ENCODE results near the gene TBL1XR1.
"Not testable (repeated sequence)": the region's sequence is repeated elsewhere in the genome, so short reads cannot be mapped to it uniquely, and the experiment has no call there.

The TBL1XR1 gene

DNA sequence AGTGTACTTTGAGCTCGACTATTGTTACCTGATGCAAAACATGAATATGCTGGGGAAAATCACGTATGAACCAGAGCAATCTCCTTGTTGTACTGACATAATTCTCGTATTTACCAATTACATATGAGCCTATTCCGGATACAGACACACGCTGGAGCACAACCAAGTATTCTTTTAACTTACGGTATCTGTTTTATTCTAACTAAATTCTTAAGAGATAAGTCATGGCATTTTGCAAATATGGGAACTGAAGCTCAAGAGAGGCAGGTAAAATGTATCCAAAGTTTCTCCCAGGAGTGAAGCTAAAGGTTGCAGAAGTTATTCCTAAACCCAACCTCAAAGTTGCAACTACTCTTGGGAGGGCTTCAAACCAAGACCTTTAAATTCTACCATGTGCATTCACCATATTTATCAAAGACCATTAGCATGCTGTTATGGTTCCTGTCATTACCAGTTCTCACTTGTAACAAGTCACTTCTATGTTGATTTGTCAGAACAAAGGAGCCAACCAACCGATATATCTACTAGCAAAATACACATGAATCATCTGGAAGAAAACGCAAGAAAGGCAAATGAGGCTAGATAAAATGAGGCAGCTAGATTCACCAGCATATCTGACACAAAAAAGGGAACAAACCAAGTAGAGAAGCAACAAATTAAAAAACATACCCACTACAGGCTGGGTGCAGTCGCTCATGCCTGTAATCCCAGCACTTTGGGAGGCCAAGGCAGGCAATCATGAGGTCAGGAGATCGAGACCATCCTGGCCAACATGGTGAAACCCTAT, 17.8 kb downstream of the TBL1XR1 start:
- FAIRE-seq = no peak

DNA sequence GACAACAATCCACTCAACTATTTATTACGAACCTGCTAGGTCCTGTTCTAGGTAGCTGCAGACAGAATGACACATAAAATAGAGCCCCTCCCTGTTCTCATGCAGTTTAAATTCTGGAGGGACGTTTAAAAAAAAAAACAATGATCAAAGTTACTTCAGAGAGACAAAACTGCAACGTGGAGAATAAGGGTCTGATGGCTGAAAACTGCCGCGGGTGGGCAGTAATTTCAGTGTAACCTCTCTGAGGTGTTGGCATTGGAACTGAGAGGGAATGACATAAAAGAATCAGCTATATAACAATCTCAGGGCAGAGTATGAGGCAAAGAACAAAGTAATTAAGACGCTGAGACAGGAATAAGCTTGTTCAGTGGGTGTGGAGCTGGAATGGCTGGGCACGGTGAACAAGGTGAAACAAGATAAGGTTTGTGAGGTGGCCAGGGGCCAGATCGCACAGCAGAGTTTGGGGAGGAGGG, 19.5 kb downstream of the TBL1XR1 start:
- no peak for FAIRE-seq

DNA sequence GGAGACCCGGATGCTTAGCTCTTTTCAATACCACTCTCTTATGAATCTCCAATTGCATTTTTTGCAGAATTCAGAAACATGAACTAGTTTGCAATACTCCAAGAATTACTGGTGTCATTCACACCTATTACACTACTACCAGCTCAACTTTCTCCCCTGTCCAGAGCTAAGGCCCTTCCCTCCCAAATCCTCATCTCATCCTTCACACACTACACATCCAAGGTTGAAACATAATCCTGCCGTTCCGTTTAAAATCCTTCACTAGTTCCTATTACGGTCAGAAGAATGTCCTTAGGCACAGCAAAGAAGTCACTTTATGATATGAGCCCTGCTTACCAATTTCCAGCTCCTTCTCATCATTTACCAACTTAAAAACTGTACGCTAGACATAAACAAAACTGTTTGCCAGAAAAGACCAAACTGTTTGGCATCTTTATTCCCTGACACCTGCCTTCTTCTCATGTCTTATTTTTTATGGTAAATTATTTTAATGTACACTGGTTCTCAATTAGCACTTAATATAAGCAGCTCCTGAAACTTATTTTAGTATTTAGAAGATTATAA, 22.6 kb downstream of the TBL1XR1 start:
- FAIRE-seq = no peak

DNA sequence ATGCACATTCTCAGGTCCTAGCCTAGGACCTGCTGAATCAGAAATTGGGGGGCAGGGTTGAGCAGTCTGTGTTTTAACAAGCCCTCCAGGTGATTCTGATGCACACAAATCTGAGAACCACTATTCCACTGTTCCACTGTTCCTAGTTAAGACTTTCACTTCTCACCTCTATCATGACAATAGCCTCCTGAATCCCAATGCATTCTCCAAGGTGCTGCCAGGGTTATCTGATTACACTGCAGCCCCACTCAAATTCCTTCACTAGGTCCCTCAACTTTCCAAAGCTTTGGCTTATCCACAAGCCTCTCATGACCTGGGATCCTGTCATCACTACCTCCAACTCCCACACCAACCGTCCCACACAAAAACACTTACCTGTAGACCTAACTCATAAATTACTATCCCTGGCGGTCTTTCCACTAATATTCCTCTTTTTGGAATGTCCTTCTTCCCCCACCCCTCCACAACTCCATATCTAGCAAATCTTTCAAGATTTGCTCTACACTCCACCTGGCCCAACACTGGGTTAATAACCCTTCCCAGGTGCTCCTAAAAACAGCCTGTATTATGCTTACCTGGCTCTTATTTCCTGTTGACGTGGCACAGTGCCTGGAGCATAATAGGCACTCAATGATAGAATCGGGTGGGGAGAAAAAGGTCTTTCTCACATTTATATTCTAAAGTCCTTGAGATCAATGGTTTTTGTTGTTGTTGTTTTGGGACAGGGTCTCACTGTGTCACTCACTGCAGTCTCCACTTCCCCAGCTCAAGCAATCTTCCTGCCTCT, 27.2 kb downstream of the TBL1XR1 start:
- no peak for FAIRE-seq

DNA sequence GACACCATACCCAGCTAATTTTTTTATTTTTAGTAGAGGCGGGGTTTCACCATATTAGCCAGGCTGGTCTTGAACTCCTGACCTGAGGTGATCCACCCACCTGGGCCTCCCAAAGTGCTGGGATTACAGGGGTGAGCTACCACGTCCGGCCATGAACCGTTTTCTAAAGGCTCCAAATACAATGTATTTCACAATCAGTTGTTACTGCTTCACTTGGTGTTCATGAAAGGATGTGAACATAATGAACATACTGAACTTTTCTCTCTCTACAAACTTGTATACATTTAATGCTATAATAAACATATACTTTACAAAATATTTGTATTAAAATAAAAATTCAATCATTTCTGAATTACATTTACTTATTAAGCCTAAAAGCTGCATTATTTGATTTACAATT, 28.9 kb downstream of the TBL1XR1 start:
- no peak for FAIRE-seq

DNA sequence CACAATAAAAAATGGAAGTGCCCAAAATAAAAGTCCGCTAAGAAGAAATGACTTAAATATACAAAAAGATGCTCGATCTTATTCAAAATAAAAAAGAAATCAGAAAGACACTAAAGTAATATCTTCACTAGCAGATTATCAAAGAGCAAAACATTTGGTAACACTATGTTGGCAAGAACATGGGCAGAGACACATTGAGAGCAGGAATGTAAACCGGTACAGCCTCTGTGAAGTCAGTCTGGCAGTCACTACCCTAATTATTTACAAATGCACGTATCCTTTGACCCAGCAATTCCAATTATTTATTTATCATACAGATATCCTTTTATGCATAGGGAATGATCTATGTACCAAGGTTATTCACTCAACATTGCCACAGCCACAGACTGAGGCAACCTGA, 34.5 kb downstream of the TBL1XR1 start:
- no peak for FAIRE-seq

DNA sequence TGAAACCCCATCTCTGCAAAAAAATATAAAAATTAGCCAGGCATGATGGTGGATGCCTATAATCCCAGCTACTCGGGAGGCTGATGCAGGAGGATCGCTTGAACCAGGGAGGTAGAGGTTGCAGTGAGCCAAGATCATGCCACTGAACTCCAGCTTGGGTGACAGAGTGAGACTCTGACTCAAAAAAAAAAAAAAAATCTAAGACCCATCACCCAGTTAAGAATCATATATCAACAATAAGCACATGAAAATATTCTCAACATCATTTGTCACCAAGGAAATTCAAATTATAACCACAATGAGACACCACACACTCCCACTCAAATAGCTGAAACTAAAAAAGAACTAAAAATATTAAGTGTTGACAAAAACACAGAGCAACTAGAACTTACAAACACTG, 35.7 kb downstream of the TBL1XR1 start:
- not testable (repeated sequence) for FAIRE-seq

DNA sequence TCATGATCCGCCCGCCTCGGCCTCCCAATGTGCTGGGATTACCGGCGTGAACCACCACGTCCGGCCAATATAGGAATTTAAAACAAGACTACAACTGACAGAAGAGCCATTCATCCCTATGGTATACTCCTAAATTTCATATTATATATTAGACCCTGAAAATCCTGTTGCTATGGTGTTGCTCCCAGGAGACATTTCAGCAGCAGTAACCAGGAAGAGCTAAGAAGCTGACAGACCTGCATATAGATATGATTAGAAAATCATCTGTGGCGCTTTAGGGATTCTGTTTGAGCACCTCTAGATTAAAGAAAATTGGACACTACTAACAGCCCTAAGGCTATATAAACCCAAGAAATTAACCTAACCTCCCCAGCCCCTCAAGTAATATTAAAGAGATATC, 38.8 kb downstream of the TBL1XR1 start:
- no peak for FAIRE-seq

DNA sequence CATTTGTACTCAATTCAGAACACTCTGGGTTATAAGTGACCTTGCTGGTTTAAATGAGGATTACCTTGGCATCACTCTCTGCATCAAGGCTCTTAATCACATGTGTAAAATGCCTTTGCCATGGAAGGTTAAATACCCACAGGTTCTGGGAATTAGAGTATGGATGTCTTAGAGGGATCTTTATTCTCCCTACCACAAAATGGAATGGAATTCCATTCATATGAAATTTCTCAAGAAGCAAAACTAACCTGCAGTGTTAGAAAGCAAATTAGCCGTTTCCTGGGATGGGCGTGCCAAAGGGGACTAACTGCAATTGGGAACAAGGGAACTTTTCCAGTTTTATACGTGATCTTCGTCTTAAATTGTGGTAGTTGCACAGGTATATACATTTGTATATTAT, 39.8 kb downstream of the TBL1XR1 start:
- FAIRE-seq = no peak

DNA sequence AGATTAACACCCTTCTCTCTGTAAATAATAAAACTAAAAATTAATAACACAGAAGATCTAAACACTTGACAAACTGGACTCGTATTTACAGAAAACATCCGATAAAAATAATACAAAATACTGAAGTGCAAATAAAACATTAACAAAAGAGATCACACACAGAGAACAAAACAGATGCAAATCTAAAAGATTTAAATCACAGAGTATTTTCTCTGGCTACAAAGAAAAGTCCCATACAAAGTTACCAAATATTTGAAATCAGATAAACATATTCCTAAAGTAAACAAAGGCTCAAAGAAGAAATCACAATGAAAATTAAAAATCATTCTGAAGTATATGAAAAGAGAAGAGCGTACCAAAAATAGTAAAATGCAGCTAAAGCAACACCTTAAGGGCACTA, 42.5 kb downstream of the TBL1XR1 start:
- no peak for FAIRE-seq

DNA sequence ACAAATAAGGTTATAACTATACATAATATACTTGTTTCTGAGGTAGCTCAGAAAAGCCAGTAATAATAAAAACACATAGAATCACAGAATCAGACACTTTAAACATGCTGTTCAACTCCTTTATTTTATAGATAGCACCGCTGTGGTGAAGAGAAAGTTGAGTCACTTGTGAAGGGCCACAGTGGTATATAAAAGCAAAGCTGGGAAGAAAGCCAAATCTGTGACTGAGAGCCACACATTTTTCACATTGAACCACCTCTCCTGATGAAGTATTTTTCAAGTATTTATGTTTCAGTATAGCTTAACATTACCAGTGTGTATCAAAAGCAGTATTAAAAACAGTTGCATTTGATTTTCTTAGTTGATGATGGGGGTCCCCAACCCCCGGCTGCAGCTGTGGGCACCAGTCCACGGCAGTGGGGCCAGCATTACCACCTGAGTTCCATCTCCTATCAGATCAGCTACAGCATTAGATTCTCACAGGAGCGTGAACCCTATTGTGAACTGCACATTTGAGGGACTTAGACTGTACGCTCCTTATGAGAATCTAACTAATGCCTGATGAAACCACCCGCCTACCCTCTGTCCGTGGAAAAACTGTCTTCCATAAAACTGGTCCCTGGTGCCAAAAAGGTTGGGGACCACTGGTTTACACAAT, 46.2 kb downstream of the TBL1XR1 start:
- FAIRE-seq = no peak

DNA sequence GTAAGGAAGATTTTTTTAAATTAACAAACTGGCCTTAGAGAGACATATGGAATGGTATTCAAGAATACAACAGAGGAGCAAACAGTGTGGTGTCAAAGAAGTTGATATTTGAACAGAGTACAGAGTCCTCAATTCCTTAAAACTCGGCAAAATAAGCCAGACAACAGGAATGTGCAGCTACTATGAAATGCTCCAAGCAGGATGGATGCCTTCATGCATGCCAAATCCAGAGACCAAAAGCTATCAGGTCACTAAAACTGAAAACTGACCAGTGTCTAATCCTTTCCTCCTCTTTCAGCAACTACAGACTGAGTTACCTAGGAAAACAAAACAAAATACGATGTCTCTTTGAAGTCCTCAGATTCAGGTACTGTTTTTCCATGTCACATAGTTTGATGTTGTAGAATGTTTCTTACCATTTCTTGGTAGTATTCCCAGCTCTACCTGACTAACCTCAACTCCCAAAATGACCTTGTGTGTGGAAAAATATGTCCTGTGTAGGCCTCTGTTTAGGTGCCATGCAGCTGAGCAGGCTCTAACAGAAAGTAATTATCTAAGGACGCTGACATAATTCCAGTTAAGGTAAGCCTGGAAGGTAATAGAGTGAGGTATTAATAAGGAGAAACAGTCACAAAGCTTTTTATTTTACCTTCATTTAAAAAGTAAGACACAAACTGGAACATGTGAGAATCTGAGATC, 46.9 kb downstream of the TBL1XR1 start:
- FAIRE-seq = no peak

DNA sequence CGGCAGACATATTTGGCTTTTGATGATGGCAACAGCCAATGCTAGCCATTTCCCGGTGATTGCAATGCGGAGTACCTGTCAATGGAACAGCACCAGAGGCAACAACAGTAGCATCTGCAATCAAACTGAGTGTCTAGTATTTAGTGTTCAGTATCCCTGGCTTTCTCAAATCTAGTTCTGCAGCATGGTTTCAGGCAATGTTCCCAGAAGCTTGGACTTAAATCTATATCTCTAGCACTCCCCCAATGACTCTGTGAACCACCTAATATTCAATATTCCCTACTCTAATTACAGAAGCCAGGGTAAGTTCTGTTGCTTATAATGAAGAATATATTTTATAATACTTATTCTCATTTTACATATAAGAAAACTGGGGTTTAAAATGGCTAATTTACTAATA, 48.2 kb downstream of the TBL1XR1 start:
- FAIRE-seq = no peak

DNA sequence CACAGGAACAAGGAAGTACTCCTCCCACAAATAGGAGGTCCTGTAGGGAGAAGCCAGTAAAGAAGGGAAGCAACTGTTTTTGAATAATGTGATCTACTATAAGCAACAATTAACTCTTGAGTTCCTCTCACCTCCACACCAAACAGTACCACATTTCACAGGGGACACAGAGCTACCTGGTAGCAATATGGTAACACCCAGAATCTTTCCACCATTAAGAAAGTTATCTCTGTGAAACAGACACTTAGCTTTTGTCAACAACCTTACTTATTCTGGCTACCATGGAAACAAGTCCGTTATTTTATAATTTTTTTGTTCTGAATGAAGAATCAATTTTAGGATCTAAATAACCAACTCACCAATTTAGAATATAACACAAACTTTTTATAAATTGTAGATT, 49.5 kb downstream of the TBL1XR1 start:
- no peak for FAIRE-seq

DNA sequence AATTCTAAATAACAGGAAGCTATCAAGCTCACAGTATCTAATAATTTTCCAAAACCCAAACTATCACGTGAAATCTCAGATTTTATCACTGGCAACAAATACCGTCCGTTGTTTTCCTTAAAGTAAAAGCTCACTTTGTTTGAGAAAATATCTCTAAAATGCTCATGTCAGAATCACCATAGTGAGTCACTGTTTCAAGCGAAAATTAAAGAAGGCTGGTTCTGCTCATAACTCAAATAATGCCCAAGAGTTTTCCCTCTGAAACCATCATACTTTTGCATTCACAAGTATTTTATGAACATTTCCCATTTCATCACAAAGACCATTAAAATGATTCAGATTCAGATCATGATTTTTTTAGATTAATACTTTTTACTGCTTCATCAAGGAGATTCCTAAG, 50.6 kb downstream of the TBL1XR1 start:
- FAIRE-seq = no peak

DNA sequence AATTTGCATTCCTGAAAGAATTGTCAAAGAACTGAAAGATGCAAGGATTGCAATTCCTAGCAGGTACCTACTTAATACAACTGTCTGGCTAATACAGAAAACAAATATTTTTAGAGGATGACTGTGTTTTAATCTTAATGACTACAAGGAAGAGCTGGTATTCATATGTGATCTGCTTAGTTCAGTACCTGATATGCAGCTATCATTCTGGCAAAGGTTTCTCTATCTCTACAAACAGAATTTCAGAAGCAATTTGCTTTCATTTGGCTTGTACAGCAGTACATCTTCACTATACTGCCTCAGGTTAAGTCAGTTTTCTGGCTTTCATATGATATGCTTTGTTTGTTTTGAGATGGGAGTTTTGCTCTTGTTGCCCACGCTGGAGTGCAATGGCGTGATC, 51.3 kb downstream of the TBL1XR1 start:
- no peak for FAIRE-seq

DNA sequence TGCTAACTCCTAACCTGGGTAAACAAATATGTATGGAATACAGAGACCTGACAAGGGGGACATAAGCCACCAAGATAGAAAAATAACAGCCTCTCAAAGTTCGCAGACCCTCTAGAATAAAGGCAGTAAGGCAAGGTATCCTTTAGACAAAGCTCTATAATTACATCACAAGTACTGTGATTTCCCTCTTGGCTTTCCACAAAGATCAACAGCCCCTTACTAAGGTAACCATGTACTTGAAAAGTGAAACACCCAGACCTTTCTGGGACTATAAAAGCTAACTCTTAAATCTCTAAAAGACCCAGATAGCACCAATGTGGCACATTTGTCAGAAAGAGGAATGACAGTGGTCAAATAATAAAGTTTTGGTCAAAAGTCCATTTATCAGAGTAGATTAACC, 51.9 kb downstream of the TBL1XR1 start:
- no peak for FAIRE-seq

DNA sequence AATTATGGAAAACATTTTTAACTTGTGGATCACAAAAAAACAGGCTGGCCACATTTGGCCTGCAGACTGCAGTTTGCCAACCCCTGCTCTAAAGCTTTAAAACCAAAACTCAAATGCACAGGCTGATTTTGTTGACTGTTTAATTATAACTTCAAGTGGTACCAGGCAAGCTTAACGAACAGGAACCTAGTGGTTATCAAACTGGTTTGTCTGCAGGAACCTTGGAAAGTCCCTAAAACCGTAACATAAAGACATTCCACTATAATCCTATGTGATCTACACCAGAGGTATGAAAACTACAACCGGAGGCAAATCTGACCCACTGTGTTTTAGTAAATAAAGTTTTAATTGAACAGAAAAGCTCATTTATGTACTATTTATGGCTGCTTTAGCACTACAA, 52.4 kb downstream of the TBL1XR1 start:
- no peak for FAIRE-seq

DNA sequence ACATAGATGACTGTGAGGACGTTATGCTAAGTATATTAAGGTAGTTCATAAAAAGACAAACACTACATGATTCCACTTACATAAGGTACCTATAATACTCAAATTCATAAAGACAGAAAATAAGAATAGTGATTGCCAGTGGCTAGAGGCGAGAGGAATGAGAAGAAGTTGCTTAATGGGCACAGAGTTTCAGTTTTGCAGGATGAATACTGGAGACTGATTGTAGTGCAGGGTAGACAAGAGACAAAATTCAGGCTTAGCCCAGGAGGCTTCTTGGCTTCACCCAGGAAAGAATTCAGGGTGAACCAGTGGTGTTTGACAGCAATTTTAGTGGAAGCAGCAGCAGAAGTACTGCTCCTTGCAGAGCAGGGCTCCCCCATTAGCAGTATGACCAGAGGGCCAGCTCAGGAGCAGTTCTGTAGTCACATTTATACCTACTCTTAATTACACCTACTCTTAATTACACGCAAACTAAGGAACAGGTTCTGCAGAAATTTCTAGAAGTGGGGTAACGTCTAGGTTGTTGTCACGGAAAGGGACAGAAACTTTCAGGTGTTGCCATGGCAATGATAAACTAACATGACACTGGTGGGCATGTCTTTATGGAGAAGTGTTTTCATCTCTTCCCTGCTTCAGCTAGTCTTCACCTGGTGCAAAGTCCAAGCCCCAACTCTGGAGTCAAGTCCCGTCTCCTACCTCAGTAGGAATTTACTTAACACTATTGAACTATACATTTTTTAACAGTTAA, 55.2 kb downstream of the TBL1XR1 start:
- no peak for FAIRE-seq

DNA sequence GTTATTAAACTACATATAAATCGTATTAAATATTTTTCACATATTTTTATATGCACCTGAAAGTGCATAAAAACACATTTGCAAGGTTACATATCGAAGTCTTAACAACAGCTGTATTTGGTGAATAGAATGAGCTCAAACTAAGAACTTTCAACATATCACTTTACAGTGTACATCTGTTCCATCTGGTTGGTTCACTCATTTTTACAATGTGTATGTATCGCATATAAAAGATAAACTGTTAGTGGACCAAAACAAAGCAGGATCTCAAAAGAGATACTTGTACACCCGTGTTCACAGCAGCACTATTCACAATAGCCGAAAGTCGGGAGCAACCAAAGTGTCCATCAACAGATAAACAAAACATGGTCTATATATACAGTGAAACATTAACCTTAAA, 55.8 kb downstream of the TBL1XR1 start:
- no peak for FAIRE-seq

DNA sequence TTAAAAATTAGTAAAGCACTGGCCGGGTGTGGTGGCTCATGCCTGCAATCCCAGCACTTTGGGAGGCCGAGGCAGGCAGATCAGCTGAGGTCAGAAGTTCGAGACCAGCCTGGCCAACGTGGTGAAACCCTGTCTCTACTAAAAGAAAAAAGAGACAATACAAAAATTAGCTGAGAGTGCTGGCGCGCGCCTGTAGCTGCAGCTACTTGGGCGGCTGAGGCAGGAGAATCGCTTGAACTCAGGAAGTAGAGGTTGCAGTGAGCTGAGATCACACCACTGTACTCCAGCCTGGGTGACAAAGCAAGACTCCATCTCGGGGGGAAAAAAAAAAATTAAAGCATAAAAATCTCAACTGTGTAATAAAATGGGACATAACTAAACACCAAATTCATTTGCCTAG, 58.1 kb downstream of the TBL1XR1 start:
- FAIRE-seq = not testable (repeated sequence)
